GM19467 (cell line): ENCODE data around the gene UFL1.

Experiments used
- ATAC-seq: cut with Tn5 transposase; IDR thresholded peaks from one replicate; pipeline ENCODE4 v1.9.1; 2021; ENCODE audit warnings: mild to moderate bottlenecking, moderate library complexity; ENCODE audit not compliant: unreplicated experiment

UFL1 gene

GRCh38 chr6:96571551-96571950, 49.9 kb downstream of the UFL1 start:
- no peak for ATAC-seq

DNA sequence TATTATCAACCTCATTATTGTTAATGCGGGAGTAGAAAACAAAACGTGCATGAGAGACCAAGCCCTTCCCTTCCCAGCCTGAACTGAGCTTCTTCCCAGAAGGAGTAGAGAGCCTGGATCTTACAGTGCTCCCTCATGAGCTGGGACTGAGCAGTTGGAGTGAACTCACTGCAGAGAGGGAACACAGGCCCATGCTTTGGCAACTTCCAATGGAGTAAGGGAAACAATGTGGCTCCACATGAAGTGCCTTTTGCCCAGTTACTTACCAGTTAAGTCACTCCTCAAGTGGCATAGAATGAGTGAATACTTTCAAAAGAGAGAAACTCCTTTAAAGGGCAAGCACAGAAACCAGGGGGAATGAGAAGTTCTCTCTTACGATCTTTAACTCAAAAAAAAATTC, 53.8 kb downstream of the UFL1 start:
- ATAC-seq, result no peak

DNA sequence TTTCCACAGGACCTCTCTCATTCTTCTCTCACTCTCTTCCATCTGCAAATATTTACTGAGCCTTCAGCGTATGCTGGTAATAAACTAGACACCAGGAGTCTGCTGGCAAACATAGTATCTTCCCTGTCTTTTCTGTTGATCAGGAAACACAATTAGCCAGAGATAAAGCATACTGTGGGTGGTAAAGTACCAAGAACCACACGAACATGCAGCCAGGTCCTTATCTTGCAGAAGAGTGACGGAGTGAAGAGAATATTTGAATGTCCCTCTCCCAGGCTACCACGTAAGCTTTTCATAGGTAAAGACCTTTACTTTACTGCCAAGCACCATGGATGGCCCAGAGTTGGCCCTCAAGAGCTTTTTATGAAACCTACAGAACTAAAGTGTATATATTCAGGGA, 54.6 kb downstream of the UFL1 start:
- ATAC-seq, result no peak

- ATAC-seq, result no peak
These were observed 60.4 kb downstream of the UFL1 start for GRCh38 chr6:96582021-96582420.

- no peak for ATAC-seq
These were observed 60.8 kb downstream of the UFL1 start for GRCh38 chr6:96582436-96582835.

DNA sequence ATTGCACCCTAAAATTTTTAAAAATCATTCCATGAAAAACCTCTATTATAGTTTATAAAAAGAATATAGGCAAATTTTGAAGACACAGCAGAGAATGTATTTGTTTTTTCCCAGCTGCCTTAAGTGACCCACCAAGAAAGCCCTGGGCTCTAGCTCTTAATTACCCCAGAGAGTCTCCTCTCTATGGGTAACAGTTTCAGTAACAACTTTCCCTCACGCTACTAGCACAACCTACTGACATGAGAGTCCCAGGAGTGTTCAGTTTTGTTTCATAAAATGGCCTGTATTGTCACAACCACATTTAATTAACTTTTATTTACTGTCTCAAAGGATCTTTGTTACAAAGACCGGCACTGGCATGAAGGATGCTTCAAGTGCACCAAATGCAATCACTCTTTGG, 82.8 kb downstream of the UFL1 start:
- no peak for ATAC-seq
